AG09319 (cell line): ENCODE data around the gene MICAL3.

ENCODE experiments used
- DNase-seq: peaks from one replicate; pipeline ENCODE4 v3.0.0-alpha.2; 2010; ENCODE audit warnings: low read depth; ENCODE audit errors: extremely low read depth
- CTCF ChIP-seq: IDR thresholded peaks from 2 replicates; pipeline ENCODE4 v1.5.1; 2011; ENCODE audit warnings: low read depth, mild to moderate bottlenecking, inconsistent platforms, low read length, moderate library complexity

MICAL3 gene

GRCh38 chr22:17931400-17931825 is 92.9 kb downstream of the MICAL3 start:
- DNase-seq = no peak
- TF ChIP-seq CTCF = no peak

GRCh38 chr22:17930455-17931313 is 93.7 kb downstream of the MICAL3 start:
- TF ChIP-seq CTCF = no peak
- DNase-seq = no peak

GRCh38 chr22:17929909-17930308 is 94.5 kb downstream of the MICAL3 start:
- TF ChIP-seq CTCF = no peak
- no peak for DNase-seq

- TF ChIP-seq CTCF = no peak
- no peak for DNase-seq
These were observed 96.0 kb downstream of the MICAL3 start for GRCh38 chr22:17928391-17928790.

- no peak for DNase-seq
These were observed 97.3 kb downstream of the MICAL3 start for GRCh38 chr22:17927062-17927461.

GRCh38 chr22:17926516-17926915 is 97.8 kb downstream of the MICAL3 start:
- DNase-seq = no peak
- no peak for TF ChIP-seq CTCF

More at GRCh38 chr22:17927062-17927461, 97.3 kb downstream of the MICAL3 start:
- no peak for TF ChIP-seq CTCF

- DNase-seq = peak; percentile 12
- TF ChIP-seq CTCF = no peak
These were observed 98.9 kb downstream of the MICAL3 start for GRCh38 chr22:17925431-17925841.
